ENCODE results near the gene AGTPBP1. TPM values are rescaled to one million over a fixed set of nuclear protein-coding genes. Genes with fewer than 3 reads are reported as not detected.
"Not testable (repeated sequence)": the region's sequence is repeated elsewhere in the genome, so short reads cannot be mapped to it uniquely, and the experiment has no call there.

AGTPBP1 gene
- total RNA-seq, 1 donor from 2014 or later, result 34.4 TPM

DNA sequence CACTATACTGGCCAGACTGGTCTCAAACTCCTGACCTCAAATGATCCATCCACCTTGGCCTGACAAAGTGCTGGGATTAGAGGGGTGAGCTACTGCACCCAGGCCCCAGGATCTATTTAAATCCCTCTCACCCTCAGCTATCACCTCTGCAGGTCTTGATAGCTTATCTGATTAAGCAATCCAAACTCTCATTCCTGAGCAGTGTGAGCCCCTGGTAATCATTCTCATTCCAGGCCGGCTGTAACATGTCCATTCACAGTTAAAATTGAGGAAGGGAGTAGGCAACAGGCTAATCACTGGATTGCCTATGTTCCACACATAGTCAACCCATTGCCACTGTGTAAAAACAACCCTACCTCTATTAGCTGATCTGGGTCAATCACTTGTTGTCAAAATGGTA is 111.1 kb downstream of the AGTPBP1 start:
- DNase-seq, result no peak

DNA sequence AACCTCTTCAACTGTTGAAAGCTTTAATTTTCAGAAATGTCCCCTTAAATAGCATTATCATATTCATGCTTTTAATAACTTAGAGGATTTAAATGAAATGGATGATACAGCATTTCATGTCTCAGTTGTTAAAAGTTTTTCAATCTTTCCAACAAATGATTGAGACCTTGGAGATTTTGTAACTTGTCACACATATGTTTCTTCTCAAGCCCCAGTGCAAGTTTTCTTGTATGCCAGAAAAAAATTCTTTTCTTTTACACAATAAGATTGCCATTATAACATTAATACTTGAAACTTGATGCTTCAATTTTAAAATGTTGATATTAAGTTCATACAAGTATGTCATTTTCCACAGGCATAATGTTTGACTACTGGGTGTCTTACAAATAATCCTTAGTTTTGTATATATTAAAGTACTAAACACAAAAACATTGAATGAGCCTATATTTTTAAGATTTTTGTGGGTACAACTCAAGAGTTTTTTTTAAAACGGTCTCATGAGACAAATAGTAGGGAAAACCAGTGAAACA is 124.5 kb downstream of the AGTPBP1 start:
- DNase-seq, result no peak

DNA sequence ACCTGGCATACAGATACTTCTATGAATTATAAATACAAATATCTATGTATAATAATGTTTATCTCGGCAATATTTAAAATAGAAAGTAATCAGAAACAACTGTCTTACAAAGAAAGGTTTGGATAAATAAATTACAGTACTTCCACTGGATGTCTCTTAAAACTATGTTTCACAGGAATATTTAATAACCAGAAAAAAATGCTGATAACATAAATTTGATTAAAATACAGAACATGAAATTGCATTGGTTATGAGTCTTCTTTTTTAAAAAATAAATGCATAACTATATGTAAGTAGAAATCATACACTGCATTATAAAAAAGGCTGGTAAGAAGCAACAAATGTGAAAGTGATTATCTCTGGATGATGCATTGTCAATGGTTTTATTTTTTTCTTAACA is 126.0 kb downstream of the AGTPBP1 start:
- DNase-seq, result no peak

DNA sequence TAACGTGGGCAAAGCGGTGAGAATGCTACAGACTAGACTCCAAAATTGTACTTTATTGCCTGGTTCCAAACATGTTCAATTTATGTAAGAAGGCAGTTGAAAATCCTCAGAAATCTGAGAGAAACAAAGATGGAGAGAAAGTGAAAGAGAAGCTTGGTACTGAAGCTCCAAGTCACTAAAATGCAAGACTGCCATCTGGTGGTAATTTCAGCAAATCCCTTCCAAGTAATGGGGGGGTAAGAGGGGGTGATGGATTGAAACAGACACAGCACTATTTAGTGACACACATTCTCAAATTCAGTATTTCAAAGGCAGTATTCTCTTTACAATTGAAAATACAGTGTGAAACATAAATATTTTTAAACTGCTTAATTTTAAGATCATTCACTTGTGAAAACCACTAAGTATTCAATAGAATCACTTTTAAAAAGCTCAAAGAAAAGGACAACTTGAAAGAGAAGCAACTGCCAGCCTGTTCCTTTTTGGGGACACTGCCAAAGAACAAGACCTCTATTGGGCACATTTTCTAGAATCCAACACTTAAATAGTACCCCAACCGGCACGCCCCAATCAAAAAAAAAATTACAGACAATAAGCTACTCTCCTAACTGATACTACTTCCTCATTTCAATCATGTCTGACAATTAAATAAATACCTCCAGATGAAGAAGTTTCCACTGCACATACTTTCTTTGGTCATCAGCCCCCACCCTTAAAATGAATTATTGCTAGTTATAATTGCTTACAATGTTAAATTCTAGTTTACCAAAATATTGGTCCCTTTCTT is 131.5 kb downstream of the AGTPBP1 start:
- peak; percentile 85 for DNase-seq

DNA sequence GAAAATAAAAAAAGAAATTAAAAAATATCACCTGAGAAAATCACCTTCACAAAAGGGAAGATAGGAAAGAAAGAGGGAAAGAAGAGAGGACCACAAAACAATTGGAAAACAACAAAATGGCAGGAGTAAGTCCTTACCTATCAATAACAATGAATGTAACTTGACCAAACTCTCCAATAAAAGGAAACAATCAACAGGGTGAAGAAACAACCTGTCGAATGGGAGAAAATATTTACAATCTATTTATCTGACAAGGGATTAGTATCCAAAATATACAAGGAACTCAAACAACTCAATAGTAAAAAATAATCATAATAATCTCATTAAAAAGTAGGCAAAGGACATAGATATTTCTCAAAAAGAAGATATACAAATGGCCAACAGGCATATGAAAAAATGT is 135.8 kb downstream of the AGTPBP1 start:
- DNase-seq, result no peak

DNA sequence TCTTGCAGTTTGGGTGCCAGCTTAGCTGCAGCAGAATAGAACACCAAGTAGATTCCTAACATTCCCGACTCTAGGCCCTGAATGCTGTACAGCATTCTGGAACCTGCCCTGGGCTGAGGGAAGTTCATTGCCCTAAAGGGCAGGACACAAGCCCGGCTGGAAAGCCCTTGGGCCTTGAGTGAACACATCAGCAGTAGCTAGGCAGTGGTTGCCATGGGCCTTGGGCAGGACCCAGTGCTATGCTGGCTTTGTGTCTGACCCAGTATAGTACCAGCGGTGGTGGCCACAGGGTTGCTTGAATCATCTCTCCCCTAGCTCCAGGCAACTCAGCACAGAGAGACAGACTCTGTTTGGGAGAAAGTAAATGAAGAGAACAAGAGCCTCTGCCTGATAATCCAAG is 137.8 kb downstream of the AGTPBP1 start:
- no peak for DNase-seq

DNA sequence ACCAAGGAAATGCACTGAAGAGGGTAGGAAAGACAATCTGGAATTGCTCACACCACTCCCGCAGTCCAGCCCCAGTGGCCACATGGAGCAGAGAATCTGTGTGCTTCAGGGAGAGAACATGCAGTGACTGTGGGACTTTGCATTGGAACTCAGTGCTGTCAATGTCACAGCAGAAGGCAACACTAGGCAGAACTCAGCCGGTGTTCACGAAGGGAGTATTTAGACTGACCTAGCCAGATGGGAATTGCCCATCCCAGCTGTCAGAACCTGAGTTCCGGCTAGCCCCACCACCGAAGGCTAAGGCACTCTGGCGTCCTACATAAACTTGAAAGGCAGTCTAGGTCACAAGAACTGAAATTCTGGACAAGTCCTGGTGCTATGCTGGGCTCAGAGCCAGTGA is 139.0 kb downstream of the AGTPBP1 start:
- no peak for DNase-seq

DNA sequence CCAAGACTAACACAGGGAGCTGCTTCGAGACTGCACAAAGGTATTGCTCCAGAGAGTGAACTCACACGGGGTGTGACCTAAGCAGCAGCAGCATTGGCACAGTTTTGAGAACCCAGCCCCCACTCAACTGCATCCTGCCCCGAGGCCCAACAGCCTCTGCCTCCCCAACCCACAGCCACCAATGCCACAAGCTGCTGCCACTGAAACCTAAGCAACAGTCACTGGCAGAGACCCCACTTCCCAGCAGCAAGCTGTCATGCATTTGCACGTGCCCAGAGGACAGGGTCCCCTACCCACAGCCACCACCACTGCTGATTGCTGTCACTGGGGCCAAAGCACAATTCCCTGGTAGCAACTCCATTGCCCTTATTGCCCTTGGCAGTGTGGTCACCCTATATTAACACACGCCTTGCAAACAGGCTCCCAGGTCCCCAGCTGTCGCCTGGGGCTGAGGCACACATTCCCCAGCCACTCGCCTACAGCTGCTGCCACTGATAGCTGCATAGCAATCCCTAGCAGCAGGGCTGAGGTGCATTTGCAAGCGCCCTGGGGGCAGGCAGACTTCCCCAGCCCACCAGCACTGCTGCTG is 141.0 kb downstream of the AGTPBP1 start:
- DNase-seq, result no peak

DNA sequence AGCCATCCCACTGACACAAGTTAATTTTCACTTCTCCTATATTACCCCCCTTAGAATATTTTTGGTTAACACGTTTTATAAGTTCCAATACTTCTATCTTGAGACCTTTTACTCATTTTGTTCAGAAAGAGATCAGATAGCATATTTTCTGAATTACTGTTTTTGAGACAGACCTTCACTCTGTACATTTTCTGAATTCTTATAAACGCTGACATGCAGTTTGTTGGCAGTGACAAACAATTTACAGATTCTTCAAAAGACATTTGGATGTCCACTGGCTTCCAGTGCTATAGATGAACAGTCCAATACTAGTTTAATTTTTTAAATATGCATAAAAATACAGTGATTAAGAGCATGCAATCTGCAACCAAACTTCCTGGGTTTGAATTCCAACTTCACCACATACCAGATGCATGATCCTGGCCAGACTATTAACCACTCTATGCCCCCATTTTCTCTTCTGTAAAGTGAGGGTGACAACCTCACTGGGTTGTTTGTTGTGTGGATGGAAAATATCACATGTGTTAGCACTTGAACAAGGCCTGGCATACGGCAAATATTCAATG is 142.1 kb downstream of the AGTPBP1 start:
- no peak for DNase-seq

DNA sequence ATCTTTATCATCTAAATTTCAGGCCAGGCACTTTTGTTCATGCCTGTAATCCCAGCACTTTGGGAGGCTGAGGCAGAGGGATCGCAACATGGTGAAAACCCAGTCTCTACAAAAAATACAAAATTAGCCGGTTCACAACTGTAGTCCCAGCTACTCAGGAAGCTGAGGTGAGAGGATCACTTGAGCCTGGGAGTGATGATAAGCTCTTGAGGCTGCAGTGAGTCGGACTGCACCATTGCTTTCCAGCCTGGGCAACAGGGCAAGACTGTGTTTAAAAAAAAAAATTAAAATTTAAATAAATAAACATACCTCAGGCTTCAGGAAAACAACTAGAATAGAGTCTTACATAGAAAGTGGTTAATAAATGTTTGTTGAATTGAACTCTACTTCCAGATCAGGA is 147.4 kb downstream of the AGTPBP1 start:
- DNase-seq, result no peak

DNA sequence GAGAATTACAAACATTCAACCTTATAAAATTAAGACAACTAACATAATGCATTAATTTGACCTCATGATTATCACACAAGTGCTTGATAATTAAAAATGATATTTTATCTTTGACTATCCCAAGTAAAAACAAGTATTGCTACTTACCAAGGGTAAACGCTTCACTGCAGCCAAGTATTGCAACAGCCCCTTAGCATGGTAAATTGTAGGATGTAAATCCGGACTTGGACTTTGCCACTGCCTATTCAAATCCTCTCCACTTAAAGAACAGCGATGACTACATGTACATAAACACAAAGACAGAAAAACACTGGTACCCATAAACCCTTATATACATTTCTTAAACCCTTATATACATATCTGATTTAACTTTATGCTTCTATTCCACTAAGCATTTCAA is 155.1 kb downstream of the AGTPBP1 start:
- DNase-seq, result no peak

DNA sequence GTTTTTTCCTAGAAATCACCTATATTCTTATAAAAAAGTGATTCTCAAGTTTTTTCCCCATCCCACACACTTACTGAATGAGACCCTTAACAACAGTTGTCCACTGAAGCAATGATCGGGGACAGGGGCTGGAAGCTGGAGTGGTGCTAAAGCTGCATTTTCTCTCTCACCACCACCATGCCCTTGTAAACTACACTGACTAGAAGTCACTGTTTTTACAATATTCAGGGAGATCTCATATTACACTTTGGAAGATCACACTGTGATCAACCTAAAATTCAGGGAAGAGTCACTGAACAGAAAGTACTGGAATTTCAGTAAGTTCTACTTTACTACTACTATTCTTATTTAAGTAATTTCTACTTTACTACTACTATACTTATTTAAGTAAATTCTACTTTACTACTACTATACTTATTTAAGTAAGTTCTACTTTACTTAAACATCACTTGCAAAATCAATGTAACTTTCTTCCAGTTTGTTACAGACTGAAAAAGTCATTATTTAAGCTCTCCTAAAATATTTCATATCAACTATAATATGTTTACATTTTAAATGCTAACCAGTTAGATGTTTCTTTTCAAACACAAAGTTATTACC is 164.3 kb downstream of the AGTPBP1 start:
- no peak for DNase-seq

DNA sequence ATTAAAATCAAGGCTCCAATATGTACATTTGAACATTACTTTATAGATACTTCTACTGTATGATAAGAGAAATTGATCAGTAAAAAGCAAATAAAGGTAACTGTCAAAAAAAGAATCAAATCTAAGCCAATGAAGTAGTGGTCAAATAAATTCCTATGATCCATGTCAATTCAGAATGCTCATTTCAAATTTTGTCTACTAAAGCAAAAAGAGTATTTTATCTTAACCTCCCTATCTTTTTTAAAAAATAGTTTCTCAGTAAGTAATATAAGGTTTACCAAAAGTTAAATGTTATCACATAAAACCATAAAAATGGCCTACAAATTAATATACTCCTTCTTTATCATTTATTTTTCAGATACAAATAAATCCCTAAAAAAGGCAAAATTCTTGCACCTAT is 165.9 kb downstream of the AGTPBP1 start:
- DNase-seq, result no peak

DNA sequence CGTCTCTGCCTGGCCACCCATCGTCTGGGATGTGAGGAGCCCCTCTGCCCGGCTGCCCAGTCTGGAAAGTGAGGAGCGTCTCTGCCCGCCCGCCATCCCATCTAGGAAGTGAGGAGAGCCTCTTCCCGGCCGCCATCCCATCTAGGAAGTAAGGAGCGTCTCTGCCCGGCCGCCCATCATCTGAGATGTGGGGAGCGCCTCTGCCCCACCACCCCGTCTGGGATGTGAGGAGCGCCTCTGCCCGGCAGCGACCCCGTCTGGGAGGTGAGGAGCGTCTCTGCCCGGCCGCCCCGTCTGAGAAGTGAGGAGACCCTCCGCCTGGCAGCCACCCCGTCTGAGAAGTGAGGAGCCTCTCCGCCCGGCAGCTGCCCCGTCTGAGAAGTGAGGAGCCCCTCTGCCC is 168.2 kb downstream of the AGTPBP1 start:
- DNase-seq, result not testable (repeated sequence)

DNA sequence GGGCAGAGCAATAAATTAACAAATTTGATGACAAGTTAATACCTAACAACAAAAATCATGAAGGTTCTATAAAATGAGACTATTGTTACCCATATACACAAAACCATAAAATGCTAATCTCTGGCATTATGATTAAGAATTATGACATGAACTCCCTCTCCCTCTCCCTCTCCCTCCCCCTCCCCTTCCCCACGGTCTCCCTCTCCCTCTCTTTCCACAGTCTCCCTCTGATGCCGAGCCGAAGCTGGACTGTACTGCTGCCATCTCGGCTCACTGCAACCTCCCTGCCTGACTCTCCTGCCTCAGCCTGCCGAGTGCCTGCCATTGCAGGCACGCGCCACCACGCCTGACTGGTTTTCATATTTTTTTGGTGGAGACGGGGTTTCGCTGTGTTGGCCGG is 168.8 kb downstream of the AGTPBP1 start:
- DNase-seq, result not testable (repeated sequence)

DNA sequence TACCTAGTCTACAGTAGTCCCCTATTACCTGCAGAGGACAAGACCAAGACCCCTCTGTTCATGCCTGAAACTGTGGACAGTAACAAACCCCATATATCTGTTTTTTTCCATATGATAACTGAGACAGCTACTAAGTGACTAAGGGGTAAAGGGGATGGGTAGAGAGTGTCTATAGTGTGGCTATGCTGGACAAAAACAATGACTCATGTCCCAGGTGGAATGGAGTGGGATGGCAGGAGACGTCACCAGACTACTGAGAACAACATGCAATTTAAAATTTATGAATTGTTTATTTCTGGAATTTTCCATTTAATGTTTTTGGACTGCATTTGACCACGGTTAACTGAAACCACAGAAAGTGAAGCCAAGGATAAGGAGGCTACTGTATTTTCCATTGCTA is 171.8 kb downstream of the AGTPBP1 start:
- DNase-seq, result peak; percentile 54

DNA sequence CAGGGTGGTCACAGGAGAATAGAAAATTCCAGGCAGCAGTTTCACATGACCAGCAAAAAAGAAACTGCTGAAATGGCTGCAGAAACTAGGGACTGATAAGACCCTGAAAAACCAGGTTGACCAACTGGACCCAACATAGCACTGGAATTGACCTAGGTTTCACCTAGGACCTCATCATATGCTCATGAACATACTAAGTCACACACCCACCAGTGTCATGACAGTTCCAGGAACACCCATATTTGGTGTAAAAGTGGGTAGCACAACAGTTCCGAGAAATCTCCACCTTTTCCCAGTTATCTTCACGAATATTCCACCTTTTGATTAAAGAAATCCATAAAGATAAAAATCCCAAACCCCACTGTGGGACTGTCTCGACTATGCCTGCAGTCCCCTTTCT is 182.2 kb downstream of the AGTPBP1 start:
- no peak for DNase-seq

DNA sequence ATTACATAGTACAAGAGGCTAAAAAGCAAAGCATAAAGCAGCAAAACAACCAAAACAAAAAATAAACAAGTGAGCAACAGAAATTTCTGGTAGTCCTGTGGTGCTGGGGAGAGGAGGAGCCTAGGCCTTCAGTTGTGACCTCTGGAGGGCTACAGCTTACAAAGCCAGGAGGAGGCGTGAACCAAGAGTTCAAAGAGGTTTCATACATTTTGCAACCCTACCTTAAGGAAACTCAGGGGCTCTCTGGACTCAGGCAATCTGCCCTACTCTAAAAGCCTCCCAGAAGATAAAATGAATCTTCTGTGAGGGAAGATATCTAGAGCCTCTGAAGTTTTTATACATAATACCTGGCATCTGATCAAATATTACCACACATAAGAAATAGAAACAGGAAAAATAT is 187.4 kb downstream of the AGTPBP1 start:
- no peak for DNase-seq

DNA sequence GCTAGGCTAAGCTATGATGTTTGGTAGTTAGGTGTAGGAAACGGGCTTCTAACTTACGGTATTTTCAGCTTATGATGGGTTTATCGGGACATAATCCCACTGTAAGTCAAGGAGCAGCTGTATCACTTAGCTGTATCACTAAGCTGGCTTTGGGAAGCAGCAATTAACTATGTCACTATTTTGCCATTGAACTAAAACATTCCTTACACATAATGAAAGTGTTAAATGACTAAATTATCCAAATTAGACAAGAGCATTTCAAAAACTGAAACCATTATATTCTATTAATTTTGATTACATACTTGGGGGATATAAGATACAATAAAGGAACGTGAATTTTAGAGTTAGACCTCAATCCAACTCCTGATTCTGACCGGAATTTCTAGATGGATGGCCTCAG is 188.3 kb downstream of the AGTPBP1 start:
- DNase-seq, result no peak

DNA sequence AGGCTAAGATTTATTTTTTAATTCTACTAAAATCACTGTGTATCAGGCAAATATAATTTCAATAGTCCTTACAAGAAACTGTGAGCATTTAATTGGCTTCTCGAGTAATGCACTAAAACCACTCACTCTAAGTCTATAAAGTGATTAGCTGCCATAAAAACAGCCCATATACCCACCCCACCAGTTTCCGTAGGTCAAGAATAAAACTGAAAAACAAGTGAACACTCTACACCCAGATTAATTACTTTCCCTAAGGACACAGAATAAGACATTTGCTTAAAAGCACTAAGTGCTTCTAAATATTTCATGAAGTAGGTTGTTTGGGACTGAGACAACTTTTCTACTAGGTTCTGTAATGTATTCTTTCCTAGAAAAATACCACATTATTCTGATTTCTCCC is 194.2 kb downstream of the AGTPBP1 start:
- no peak for DNase-seq

DNA sequence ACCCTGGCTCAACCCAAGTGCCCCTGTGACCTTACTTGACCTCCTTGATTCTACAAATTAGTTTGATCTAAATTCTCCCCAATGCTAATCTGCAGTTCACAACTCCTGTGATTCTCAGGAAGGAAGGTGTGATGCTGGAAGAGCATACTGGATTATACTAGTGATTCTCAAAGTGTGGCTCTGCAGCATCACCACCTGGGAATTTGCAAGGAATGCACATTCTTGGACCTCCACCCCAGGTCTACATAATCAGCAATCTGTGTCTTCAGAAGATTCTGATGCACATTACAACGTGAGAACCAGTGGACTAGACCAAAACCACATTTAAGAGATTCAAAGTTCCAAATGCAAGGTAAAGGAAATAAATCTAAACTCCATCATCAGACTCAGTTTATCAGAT is 198.6 kb downstream of the AGTPBP1 start:
- no peak for DNase-seq

DNA sequence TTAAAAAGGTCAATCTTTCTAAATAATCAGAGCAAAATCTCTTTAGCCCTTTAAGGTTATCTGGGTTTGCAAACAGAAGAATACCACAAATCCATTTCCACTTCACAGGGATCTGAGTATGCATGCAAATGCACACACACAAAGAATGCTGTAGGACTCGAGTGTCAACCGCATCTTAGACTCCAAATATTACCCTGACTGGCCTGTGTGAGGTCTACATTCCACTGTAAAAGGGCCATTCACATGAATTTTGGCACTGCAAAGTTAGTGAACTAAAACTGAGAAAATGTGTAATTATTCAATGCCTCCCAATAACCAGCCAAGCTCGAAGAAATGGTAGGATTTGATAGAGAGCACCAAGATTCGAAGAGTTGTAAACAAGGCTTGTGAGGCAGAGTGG is 199.9 kb downstream of the AGTPBP1 start:
- DNase-seq, result no peak

DNA sequence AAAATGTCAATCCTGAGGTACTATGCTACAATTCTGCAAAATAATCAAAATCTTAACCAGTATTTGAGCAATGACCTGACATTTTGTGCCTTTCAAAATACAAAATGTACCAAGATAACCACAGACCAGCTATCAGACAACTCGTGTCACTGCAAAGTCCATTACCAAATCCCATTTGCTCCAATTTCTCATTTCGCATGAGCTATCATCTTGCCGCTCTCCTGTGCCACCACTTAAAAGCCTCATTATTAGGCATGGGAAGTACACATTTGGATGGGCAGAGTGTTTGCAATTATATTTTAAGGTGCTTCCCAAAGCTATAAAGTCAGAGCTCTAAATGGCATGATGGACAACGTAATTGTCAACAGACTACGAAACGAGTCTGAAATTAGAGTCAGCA is 205.2 kb downstream of the AGTPBP1 start:
- no peak for DNase-seq

DNA sequence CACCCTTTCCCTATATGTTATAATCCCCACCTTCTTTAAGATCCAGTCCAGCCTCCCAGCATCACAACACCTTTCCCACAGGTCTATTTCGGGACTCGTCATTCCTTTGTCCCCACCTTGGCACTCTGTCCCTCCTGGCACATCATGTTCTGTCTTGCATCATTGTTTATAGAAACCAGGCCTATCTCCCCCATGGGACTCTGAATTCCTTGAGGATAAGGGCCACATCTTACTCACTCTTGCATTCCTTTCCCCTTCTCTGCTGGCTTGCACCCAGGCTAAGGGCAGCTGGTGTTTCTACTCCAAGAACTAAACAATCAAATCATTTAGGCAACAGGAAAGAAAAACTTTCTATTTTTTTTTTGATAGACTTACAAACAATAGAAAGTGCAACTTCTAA is 205.7 kb downstream of the AGTPBP1 start:
- DNase-seq, result peak; percentile 69
